ENCODE measurements around the gene CENPU.
A peak's percentile ranks its signal among the peaks of the same experiment; 100 is the strongest.

Gene CENPU

DNA sequence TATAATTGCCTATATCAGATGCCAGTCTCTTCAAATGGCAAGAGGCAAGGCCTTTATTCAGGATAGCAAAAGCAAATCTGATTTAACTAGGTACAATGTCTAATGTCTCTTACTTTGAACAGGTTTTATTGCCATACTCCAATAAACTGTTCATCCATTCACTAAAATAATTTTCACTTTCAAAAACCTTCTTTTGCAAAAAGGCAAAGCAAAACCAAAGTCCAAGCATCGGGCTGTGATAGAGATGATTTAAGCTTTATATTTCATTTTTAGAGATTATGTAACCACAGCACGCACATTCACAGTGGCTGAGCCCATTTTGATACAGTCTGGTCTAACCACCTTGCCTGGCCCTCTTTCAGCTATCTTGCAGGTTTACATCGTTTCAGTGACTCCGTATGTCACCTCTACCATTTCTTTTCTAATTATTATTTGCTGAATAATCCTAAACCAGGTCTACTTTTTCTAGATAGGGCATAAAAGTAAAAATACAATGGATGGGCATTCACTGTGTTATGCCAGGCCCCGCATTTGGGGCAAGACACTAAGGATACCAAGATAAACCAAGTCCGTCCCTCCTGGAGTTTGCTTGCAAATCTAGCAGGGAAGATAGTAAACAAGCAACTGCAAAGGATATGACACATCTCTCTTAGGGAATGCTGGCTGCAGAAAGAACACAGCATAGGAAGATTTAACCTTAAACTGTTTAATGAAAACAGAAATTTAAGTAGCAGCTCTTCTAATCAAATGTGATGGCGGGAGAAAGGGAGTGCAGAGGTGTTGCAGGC is 86.4 kb downstream of the CENPU start:
- peak overlapping the region; percentile 83 for H3K4me3 ChIP-seq (replicated peaks; ENCODE audit: low read depth, low read length)
- DNase-seq (ENCODE audit: extremely low read depth, low read depth), result no peak
- TF ChIP-seq, protein P1, sequence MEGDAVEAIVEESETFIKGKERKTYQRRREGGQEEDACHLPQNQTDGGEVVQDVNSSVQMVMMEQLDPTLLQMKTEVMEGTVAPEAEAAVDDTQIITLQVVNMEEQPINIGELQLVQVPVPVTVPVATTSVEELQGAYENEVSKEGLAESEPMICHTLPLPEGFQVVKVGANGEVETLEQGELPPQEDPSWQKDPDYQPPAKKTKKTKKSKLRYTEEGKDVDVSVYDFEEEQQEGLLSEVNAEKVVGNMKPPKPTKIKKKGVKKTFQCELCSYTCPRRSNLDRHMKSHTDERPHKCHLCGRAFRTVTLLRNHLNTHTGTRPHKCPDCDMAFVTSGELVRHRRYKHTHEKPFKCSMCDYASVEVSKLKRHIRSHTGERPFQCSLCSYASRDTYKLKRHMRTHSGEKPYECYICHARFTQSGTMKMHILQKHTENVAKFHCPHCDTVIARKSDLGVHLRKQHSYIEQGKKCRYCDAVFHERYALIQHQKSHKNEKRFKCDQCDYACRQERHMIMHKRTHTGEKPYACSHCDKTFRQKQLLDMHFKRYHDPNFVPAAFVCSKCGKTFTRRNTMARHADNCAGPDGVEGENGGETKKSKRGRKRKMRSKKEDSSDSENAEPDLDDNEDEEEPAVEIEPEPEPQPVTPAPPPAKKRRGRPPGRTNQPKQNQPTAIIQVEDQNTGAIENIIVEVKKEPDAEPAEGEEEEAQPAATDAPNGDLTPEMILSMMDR (IDR thresholded peaks at IDR 0.05; ENCODE audit: low read depth, low read length, missing control alignments), result no peak

DNA sequence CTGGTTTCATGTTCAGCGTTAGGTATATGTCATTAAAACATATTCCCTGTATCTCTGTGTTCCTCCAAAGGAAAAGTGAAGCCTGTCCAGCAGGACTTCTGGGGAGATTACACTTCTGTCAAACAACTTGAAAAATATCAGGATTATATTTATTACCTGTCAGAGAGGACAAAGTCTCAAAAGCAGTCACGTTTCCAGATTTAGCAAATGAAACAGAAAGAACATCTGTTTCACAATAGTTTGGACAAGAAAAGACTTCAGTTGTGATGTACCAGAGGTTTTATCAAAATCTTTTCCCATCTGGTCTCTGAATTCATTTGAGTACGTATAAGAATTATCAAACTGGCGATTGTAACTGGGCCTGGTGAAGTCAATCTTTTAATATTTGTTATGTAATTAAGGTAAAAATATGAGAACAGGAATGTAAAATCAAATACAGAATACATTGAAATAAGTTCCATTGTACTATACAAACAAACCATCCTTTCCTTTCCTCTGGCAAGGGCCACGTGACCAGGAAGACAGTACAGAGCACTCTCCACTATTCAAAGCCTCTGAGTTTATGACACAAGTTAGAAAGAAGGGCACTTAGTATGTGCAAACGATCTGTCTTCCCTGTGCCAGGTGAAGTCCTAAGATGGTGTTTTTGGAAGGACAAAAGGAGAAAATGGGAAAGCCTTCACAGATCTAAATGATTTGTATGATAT is 87.8 kb downstream of the CENPU start:
- DNase-seq (ENCODE audit: extremely low read depth, low read depth), result no peak
- H3K4me3 ChIP-seq (replicated peaks; ENCODE audit: low read depth, low read length), result no peak overlapping the region
- TF ChIP-seq, protein P1 (IDR thresholded peaks at IDR 0.05; ENCODE audit: low read depth, low read length, missing control alignments), result no peak

DNA sequence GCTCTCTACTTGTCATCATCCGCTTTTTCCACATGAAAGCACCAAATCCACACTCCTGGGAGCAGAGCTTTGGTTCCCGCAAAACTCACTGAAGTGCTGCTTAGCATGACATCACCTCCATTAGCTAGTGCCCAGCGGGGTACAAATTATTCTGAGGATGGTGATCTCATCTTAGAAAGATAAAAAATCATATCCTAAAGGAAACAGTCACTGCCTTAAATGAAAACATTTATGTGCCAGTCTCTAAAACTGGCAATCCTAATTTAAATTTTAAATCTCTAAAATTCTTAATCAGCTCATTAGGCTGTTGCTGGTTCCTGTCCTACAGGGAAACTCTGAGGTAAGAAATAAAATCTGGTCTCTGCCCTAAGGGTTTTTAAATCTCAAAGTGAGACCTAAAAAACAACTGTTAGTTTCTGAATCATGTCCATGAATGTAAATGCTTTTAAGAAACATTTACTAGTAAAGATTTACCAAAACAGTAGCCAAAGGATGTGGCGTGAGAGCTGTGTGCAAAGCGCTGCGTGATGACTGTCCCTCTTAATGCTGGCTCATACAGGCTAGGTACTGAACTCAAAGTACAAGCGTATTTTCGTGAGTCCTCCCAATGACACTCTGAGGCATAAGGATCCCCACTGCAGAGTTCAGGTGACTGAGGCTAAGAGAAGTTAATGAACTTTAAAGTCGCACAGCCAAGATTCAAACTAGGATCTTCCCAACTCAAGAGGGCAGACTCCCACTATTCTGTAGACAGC is 89.2 kb downstream of the CENPU start:
- H3K4me3 ChIP-seq (replicated peaks; ENCODE audit: low read depth, low read length), result no peak overlapping the region

More for the DNA sequence above, 89.2 kb downstream of the CENPU start:
- no peak for DNase-seq (ENCODE audit: extremely low read depth, low read depth)
- TF ChIP-seq, protein P1 (IDR thresholded peaks at IDR 0.05; ENCODE audit: low read depth, low read length, missing control alignments), result no peak

Data from HFF-Myc (cell line).